Prostate gland (tissue), 2 donors: ENCODE data around the gene TMC2. TPM values are rescaled to one million over a fixed set of nuclear protein-coding genes. Genes with fewer than 3 reads are reported as not detected.

Source experiments
- DNase-seq: peaks from one replicate; pipeline ENCODE4 v3.0.0-alpha.2; 2019; ENCODE audit warnings: low spot score
- H3K27ac ChIP-seq, 2 donors: fragments of 200-600 bp; sonication (generic); 2 replicates each; pipeline ENCODE4 v1.5.1; 2017 to 2019
- H3K27me3 ChIP-seq: fragments of 200-600 bp; sonication (generic); replicated peaks from 2 replicates; pipeline ENCODE4 v1.5.1; 2019; ENCODE audit not compliant: insufficient read depth
- H3K36me3 ChIP-seq, 2 donors: fragments of 200-600 bp; sonication (generic); 1 replicate in 1 of 2; 2 replicates in 1 of 2; pipeline versions ENCODE4 v1.5.1 to v1.8.1; 2017 to 2019
- H3K4me1 ChIP-seq: fragments of 200-600 bp; sonication (generic); replicated peaks from 2 replicates; pipeline ENCODE4 v1.5.1; 2019
- H3K4me3 ChIP-seq, 2 donors: fragments of 200-600 bp; sonication (generic); 2 replicates each; pipeline ENCODE4 v1.5.1; 2017 to 2019
- H3K9me3 ChIP-seq: fragments of 200-600 bp; sonication (generic); 2 replicates; pipeline ENCODE4 v1.5.1; 2017
- POLR2A ChIP-seq: fragments of 450-650 bp; IDR thresholded peaks from one replicate; pipeline ENCODE4 v1.6.1; 2016; ENCODE audit warnings: antibody characterized with exemption, mild to moderate bottlenecking
- POLR2AphosphoS5 ChIP-seq: sonication (generic); formaldehyde crosslinking; IDR thresholded peaks from one replicate; pipeline ENCODE4 v1.6.1; 2017; ENCODE audit warnings: antibody characterized with exemption
- WGBS: methylation state at CpG from one replicate; pipeline ENCODE4 v1.1.5; 2018; 5-methylcytosine and 5-hydroxymethylcytosine counted together
- intact Hi-C: fragments of 100-400 bp; cut with DNase I; formaldehyde crosslinking; loops from one replicate; pipeline ENCODE4 v1.14.2; 2022
- total RNA-seq, 2 donors: library from RNA; depleted of rRNA; stranded (reverse); fragments of >200 nt; gene quantifications; one replicate each; pipeline ENCODE4 v1.1.0, GENCODE V29; 2016
- TF ChIP-seq, protein P1 (sequence below), 4 experiments: fragments of 200-600 bp in 2 of 4; fragments of 450-650 bp in 2 of 4; sonication (generic) in 2 of 4; IDR thresholded peaks; 1 replicate in 3 of 4; 2 replicates in 1 of 4; pipeline ENCODE4 v1.5.1; 2016 to 2019; ENCODE audit warnings: antibody characterized with exemption in 4 of 4, mild to moderate bottlenecking in 2 of 4, moderate library complexity in 2 of 4

The TMC2 gene
- total RNA-seq, 2 donors from 2014 or later: 0.23 TPM; not detected in 1

DNA sequence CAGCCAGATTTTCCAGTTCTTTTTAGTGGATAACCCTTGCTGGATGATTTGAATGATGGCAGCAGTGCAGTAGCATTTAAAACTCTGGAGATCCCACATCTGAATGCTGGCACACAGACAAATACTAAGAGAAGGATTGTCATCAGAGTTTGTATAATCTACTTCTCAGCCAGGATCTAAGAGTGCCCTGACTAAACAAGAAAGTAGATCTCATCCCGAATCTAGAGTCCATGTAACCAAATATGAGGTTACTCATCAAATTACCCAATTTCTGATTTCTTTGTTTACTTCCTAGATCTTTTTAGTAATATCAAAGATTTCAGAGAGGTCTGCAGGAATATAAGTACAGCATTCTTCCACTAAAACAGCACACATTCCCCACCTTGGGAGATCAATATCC lies 7.8 kb downstream of the TMC2 start:
- no peaks in the 10 kb centered on the region for H3K36me3 ChIP-seq
- TF ChIP-seq POLR2AphosphoS5 (no peak), POLR2A (no peak)
- TF ChIP-seq, protein P1, sequence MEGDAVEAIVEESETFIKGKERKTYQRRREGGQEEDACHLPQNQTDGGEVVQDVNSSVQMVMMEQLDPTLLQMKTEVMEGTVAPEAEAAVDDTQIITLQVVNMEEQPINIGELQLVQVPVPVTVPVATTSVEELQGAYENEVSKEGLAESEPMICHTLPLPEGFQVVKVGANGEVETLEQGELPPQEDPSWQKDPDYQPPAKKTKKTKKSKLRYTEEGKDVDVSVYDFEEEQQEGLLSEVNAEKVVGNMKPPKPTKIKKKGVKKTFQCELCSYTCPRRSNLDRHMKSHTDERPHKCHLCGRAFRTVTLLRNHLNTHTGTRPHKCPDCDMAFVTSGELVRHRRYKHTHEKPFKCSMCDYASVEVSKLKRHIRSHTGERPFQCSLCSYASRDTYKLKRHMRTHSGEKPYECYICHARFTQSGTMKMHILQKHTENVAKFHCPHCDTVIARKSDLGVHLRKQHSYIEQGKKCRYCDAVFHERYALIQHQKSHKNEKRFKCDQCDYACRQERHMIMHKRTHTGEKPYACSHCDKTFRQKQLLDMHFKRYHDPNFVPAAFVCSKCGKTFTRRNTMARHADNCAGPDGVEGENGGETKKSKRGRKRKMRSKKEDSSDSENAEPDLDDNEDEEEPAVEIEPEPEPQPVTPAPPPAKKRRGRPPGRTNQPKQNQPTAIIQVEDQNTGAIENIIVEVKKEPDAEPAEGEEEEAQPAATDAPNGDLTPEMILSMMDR (IDR thresholded peaks at IDR 0.05): no peak
- no peaks in the 10 kb centered on the region for H3K9me3 ChIP-seq
- intact Hi-C loops: no loop called here
- no peak overlapping the region for H3K27ac ChIP-seq
- no peaks in the 10 kb centered on the region for H3K4me1 ChIP-seq
- H3K4me3 ChIP-seq: no peak overlapping the region
- DNase-seq: no peak
- WGBS: 14% methylated on average over 1 of the region's 1 CpG
- H3K27me3 ChIP-seq: no peaks in the 10 kb centered on the region

GRCh38 chr20:2545594-2545993 lies 9.2 kb downstream of the TMC2 start:
- no peaks in the 10 kb centered on the region for H3K9me3 ChIP-seq
- no peak overlapping the region for H3K27ac ChIP-seq
- intact Hi-C loops: no loop called here
- no peak for DNase-seq
- 88% methylated on average over 2 of the region's 2 CpGs for WGBS
- H3K36me3 ChIP-seq: no peaks in the 10 kb centered on the region
- TF ChIP-seq, protein P1 (IDR thresholded peaks at IDR 0.05): no peak
- no peak for TF ChIP-seq POLR2AphosphoS5
- TF ChIP-seq POLR2A: no peak
- H3K27me3 ChIP-seq: no peaks in the 10 kb centered on the region
- H3K4me1 ChIP-seq: no peaks in the 10 kb centered on the region
- H3K4me3 ChIP-seq: no peak overlapping the region

DNA sequence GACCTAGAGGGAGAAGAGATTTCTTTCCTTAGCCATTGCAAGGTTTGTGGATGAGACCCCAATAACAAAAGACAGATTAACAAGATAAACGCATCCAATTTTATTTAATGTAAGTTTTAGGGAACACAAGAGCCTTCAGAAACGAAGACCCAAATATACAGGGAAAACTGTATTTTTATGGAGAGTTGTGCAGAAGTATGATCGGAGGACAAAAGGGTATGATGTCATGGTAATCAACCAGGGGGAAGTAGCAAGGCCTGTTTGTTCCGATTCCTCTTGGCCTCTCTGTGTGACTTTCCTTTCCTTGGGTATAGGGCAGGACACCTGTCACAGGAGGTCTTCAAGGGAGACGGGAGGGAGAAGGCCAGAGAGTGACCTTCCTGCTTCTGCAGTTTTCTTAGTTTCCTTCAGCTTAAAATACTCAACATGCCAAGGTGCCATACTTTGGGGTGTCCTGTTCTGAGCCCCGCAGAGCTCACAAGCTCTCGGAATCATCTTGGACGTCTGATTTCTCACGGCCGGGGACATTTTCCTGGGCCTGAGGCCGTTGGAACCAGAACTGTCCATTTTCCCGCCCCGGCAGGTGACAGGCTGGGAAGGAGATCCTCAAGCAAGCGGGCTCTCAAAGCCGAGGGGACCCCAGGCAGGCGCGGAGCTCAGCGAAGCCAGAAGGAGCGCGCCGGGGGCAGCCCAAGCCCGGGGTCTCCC lies 21.7 kb downstream of the TMC2 start:
- 31% methylated on average over 22 of the region's 22 CpGs for WGBS
- DNase-seq: no peak
- TF ChIP-seq POLR2A (no peak), POLR2AphosphoS5 (no peak)
- TF ChIP-seq, protein P1 (IDR thresholded peaks at IDR 0.05): no peak
- H3K9me3 ChIP-seq: no peaks in the 10 kb centered on the region
- no peaks in the 10 kb centered on the region for H3K4me1 ChIP-seq
- H3K36me3 ChIP-seq: no peaks in the 10 kb centered on the region
- H3K4me3 ChIP-seq: peak overlapping the region in 1 of 2 donors; percentile 27
- peaks cover 4% of the 10 kb centered on the region for H3K27me3 ChIP-seq
- intact Hi-C loops: no loop called here
- H3K27ac ChIP-seq: no peak overlapping the region

GRCh38 chr20:2558581-2559278 lies 22.4 kb downstream of the TMC2 start:
- peaks cover 4% of the 10 kb centered on the region for H3K27me3 ChIP-seq
- intact Hi-C loops: no loop called here
- 1% methylated on average over 54 of the region's 54 CpGs for WGBS
- no peaks in the 10 kb centered on the region for H3K9me3 ChIP-seq
- DNase-seq: no peak
- H3K36me3 ChIP-seq: no peaks in the 10 kb centered on the region
- no peaks in the 10 kb centered on the region for H3K4me1 ChIP-seq
- no peak overlapping the region for H3K27ac ChIP-seq
- H3K4me3 ChIP-seq: peak overlapping the region; percentile 11 to 27
- TF ChIP-seq, protein P1 (IDR thresholded peaks at IDR 0.05): no peak
- TF ChIP-seq POLR2A: no peak
- no peak for TF ChIP-seq POLR2AphosphoS5

GRCh38 chr20:2559279-2559626 lies 22.9 kb downstream of the TMC2 start:
- no peak overlapping the region for H3K4me3 ChIP-seq
- TF ChIP-seq POLR2AphosphoS5 (no peak), POLR2A (no peak)
- TF ChIP-seq, protein P1 (IDR thresholded peaks at IDR 0.05): no peak
- no peaks in the 10 kb centered on the region for H3K9me3 ChIP-seq
- 39% methylated on average over 3 of the region's 3 CpGs for WGBS
- no peaks in the 10 kb centered on the region for H3K36me3 ChIP-seq
- intact Hi-C loops: no loop called here
- no peaks in the 10 kb centered on the region for H3K4me1 ChIP-seq
- DNase-seq: no peak
- peaks cover 4% of the 10 kb centered on the region for H3K27me3 ChIP-seq
- H3K27ac ChIP-seq: no peak overlapping the region
